Measurements from ENCODE around the gene FKRP.
"Not testable (repeated sequence)": the region's sequence is repeated elsewhere in the genome, so short reads cannot be mapped to it uniquely, and the experiment has no call there.

The FKRP gene

GRCh38 chr19:46760897-46761296 is 15.0 kb downstream of the FKRP start:
- not testable (repeated sequence) for H3K27me3 ChIP-seq (ENCODE audit: control insufficient read depth in 1 of 2, insufficient read depth in 2 of 2, low read length in 2 of 2); H3K27ac ChIP-seq (ENCODE audit: low read length); H3K36me3 ChIP-seq (ENCODE audit: control insufficient read depth in 2 of 2, insufficient read depth in 2 of 2, low read length in 2 of 2); H3K4me1 ChIP-seq (ENCODE audit: control insufficient read depth, insufficient read depth, low read length); H3K4me3 ChIP-seq (ENCODE audit: low read length in 2 of 2); H3K9ac ChIP-seq (ENCODE audit: low read length in 2 of 2); H3K9me3 ChIP-seq (ENCODE audit: control insufficient read depth in 2 of 2, low read length in 2 of 2)

GRCh38 chr19:46761418-46761831 is 15.6 kb downstream of the FKRP start:
- Histone ChIP-seq H3K4me3 (ENCODE audit: low read length in 2 of 2) (no peak overlapping the region), H3K27me3 (ENCODE audit: control insufficient read depth in 1 of 2, insufficient read depth in 2 of 2, low read length in 2 of 2) (no peaks in the 10 kb centered on the region), H3K36me3 (ENCODE audit: control insufficient read depth in 2 of 2, insufficient read depth in 2 of 2, low read length in 2 of 2) (peaks cover 0 to 4% of the 10 kb centered on the region in 2 donors), H3K27ac (ENCODE audit: low read length) (no peak overlapping the region), H3K9ac (ENCODE audit: low read length in 2 of 2) (no peak overlapping the region), H3K4me1 (ENCODE audit: control insufficient read depth, insufficient read depth, low read length) (peaks cover 7% of the 10 kb centered on the region), H3K9me3 (ENCODE audit: control insufficient read depth in 2 of 2, low read length in 2 of 2) (no peaks in the 10 kb centered on the region)

- no peak overlapping the region for H3K4me3 ChIP-seq (ENCODE audit: low read length in 2 of 2)
- H3K9ac ChIP-seq (ENCODE audit: low read length in 2 of 2): no peak overlapping the region
- no peaks in the 10 kb centered on the region for H3K9me3 ChIP-seq (ENCODE audit: control insufficient read depth in 2 of 2, low read length in 2 of 2)
- peaks cover 4% of the 10 kb centered on the region for H3K4me1 ChIP-seq (ENCODE audit: control insufficient read depth, insufficient read depth, low read length)
- no peaks in the 10 kb centered on the region for H3K27me3 ChIP-seq (ENCODE audit: control insufficient read depth in 1 of 2, insufficient read depth in 2 of 2, low read length in 2 of 2)
- H3K36me3 ChIP-seq (ENCODE audit: control insufficient read depth in 2 of 2, insufficient read depth in 2 of 2, low read length in 2 of 2): no peaks in the 10 kb centered on the region
- no peak overlapping the region for H3K27ac ChIP-seq (ENCODE audit: low read length)
These were observed 16.5 kb downstream of the FKRP start for GRCh38 chr19:46762245-46762890.

- no peak overlapping the region for H3K9ac ChIP-seq (ENCODE audit: low read length in 2 of 2)
- no peaks in the 10 kb centered on the region for H3K27me3 ChIP-seq (ENCODE audit: control insufficient read depth in 1 of 2, insufficient read depth in 2 of 2, low read length in 2 of 2)
- H3K27ac ChIP-seq (ENCODE audit: low read length): no peak overlapping the region
These were observed 19.0 kb downstream of the FKRP start for GRCh38 chr19:46764817-46765291.

GRCh38 chr19:46766569-46767317 is 20.9 kb downstream of the FKRP start:
- no peaks in the 10 kb centered on the region for H3K36me3 ChIP-seq (ENCODE audit: control insufficient read depth in 2 of 2, insufficient read depth in 2 of 2, low read length in 2 of 2)
- H3K9me3 ChIP-seq (ENCODE audit: control insufficient read depth in 2 of 2, low read length in 2 of 2): no peaks in the 10 kb centered on the region
- H3K4me3 ChIP-seq (ENCODE audit: low read length in 2 of 2): no peak overlapping the region
- H3K9ac ChIP-seq (ENCODE audit: low read length in 2 of 2): no peak overlapping the region
- H3K27ac ChIP-seq (ENCODE audit: low read length): no peak overlapping the region
- H3K27me3 ChIP-seq (ENCODE audit: control insufficient read depth in 1 of 2, insufficient read depth in 2 of 2, low read length in 2 of 2): no peaks in the 10 kb centered on the region
- peaks cover 2% of the 10 kb centered on the region for H3K4me1 ChIP-seq (ENCODE audit: control insufficient read depth, insufficient read depth, low read length)

More at GRCh38 chr19:46764817-46765291, 19.0 kb downstream of the FKRP start:
- Histone ChIP-seq H3K36me3 (ENCODE audit: control insufficient read depth in 2 of 2, insufficient read depth in 2 of 2, low read length in 2 of 2) (no peaks in the 10 kb centered on the region), H3K9me3 (ENCODE audit: control insufficient read depth in 2 of 2, low read length in 2 of 2) (no peaks in the 10 kb centered on the region), H3K4me3 (ENCODE audit: low read length in 2 of 2) (no peak overlapping the region), H3K4me1 (ENCODE audit: control insufficient read depth, insufficient read depth, low read length) (peaks cover 2% of the 10 kb centered on the region)

GRCh38 chr19:46768746-46769145 is 22.9 kb downstream of the FKRP start:
- H3K4me1 ChIP-seq (ENCODE audit: control insufficient read depth, insufficient read depth, low read length); H3K4me3 ChIP-seq (ENCODE audit: low read length in 2 of 2); H3K27ac ChIP-seq (ENCODE audit: low read length); H3K9me3 ChIP-seq (ENCODE audit: control insufficient read depth in 2 of 2, low read length in 2 of 2); H3K36me3 ChIP-seq (ENCODE audit: control insufficient read depth in 2 of 2, insufficient read depth in 2 of 2, low read length in 2 of 2); H3K27me3 ChIP-seq (ENCODE audit: control insufficient read depth in 1 of 2, insufficient read depth in 2 of 2, low read length in 2 of 2): not testable (repeated sequence)
- peak overlapping the region in 1 of 2 donors; percentile 13 for H3K9ac ChIP-seq (ENCODE audit: low read length in 2 of 2)

- Histone ChIP-seq H3K4me1 (ENCODE audit: control insufficient read depth, insufficient read depth, low read length) (peaks cover 2% of the 10 kb centered on the region), H3K27ac (ENCODE audit: low read length) (no peak overlapping the region), H3K9ac (ENCODE audit: low read length in 2 of 2) (no peak overlapping the region), H3K9me3 (ENCODE audit: control insufficient read depth in 2 of 2, low read length in 2 of 2) (no peaks in the 10 kb centered on the region), H3K4me3 (ENCODE audit: low read length in 2 of 2) (no peak overlapping the region), H3K36me3 (ENCODE audit: control insufficient read depth in 2 of 2, insufficient read depth in 2 of 2, low read length in 2 of 2) (peaks cover 6 to 19% of the 10 kb centered on the region in 2 donors), H3K27me3 (ENCODE audit: control insufficient read depth in 1 of 2, insufficient read depth in 2 of 2, low read length in 2 of 2) (no peaks in the 10 kb centered on the region)
These were observed 26.5 kb downstream of the FKRP start for GRCh38 chr19:46772170-46773017.

- no peaks in the 10 kb centered on the region for H3K27me3 ChIP-seq (ENCODE audit: control insufficient read depth in 1 of 2, insufficient read depth in 2 of 2, low read length in 2 of 2)
- H3K9ac ChIP-seq (ENCODE audit: low read length in 2 of 2): no peak overlapping the region
- H3K27ac ChIP-seq (ENCODE audit: low read length): no peak overlapping the region
- no peaks in the 10 kb centered on the region for H3K9me3 ChIP-seq (ENCODE audit: control insufficient read depth in 2 of 2, low read length in 2 of 2)
- peaks cover 2% of the 10 kb centered on the region for H3K4me1 ChIP-seq (ENCODE audit: control insufficient read depth, insufficient read depth, low read length)
- no peak overlapping the region for H3K4me3 ChIP-seq (ENCODE audit: low read length in 2 of 2)
- H3K36me3 ChIP-seq (ENCODE audit: control insufficient read depth in 2 of 2, insufficient read depth in 2 of 2, low read length in 2 of 2): peaks cover 6 to 19% of the 10 kb centered on the region in 2 donors
These were observed 27.2 kb downstream of the FKRP start for GRCh38 chr19:46773018-46773399.

GRCh38 chr19:46775642-46776258 is 29.9 kb downstream of the FKRP start:
- Histone ChIP-seq H3K27me3 (ENCODE audit: control insufficient read depth in 1 of 2, insufficient read depth in 2 of 2, low read length in 2 of 2) (no peaks in the 10 kb centered on the region), H3K36me3 (ENCODE audit: control insufficient read depth in 2 of 2, insufficient read depth in 2 of 2, low read length in 2 of 2) (peaks cover 6 to 28% of the 10 kb centered on the region in 2 donors), H3K4me1 (ENCODE audit: control insufficient read depth, insufficient read depth, low read length) (no peaks in the 10 kb centered on the region), H3K9me3 (ENCODE audit: control insufficient read depth in 2 of 2, low read length in 2 of 2) (no peaks in the 10 kb centered on the region), H3K9ac (ENCODE audit: low read length in 2 of 2) (no peak overlapping the region), H3K4me3 (ENCODE audit: low read length in 2 of 2) (no peak overlapping the region), H3K27ac (ENCODE audit: low read length) (no peak overlapping the region)

Measured in stomach smooth muscle (tissue), 2 donors.